ENCODE measurements around the gene EIF1B. TPM values are rescaled to one million over a fixed set of nuclear protein-coding genes. Genes with fewer than 3 reads are reported as not detected.

The EIF1B gene
- total RNA-seq, 1 donor from 2014 or later, result 62.3 TPM

- no peaks in the 10 kb centered on the region for H3K36me3 Mint-ChIP-seq (ENCODE audit: unreplicated experiment)
- no peak overlapping the region for H3K4me3 Mint-ChIP-seq (ENCODE audit: unreplicated experiment)
- H3K27ac Mint-ChIP-seq (ENCODE audit: unreplicated experiment), result no peak overlapping the region
- no peaks in the 10 kb centered on the region for H3K9me3 Mint-ChIP-seq (ENCODE audit: unreplicated experiment)
- no peak for TF ChIP-seq CTCF (IDR thresholded peaks at IDR 0.05)
- DNase-seq (ENCODE audit: extremely low spot score, unreplicated experiment), result no peak
- peaks cover 26% of the 10 kb centered on the region for H3K27me3 Mint-ChIP-seq (ENCODE audit: unreplicated experiment)
- no peaks in the 10 kb centered on the region for H3K4me1 Mint-ChIP-seq (ENCODE audit: unreplicated experiment)
These were observed 15.1 kb downstream of the EIF1B start for GRCh38 chr3:40324621-40325020.

- Mint-ChIP-seq H3K4me3 (ENCODE audit: unreplicated experiment) (no peak overlapping the region), H3K27me3 (ENCODE audit: unreplicated experiment) (peaks cover 26% of the 10 kb centered on the region), H3K36me3 (ENCODE audit: unreplicated experiment) (no peaks in the 10 kb centered on the region), H3K9me3 (ENCODE audit: unreplicated experiment) (no peaks in the 10 kb centered on the region), H3K4me1 (ENCODE audit: unreplicated experiment) (no peaks in the 10 kb centered on the region), H3K27ac (ENCODE audit: unreplicated experiment) (no peak overlapping the region)
- no peak for DNase-seq (ENCODE audit: extremely low spot score, unreplicated experiment)
- no peak for TF ChIP-seq CTCF (IDR thresholded peaks at IDR 0.05)
These were observed 16.0 kb downstream of the EIF1B start for GRCh38 chr3:40325465-40325864.

GRCh38 chr3:40328374-40328773, 18.9 kb downstream of the EIF1B start:
- no peak overlapping the region for H3K27ac Mint-ChIP-seq (ENCODE audit: unreplicated experiment)
- H3K9me3 Mint-ChIP-seq (ENCODE audit: unreplicated experiment), result no peaks in the 10 kb centered on the region
- no peak for DNase-seq (ENCODE audit: extremely low spot score, unreplicated experiment)
- H3K36me3 Mint-ChIP-seq (ENCODE audit: unreplicated experiment), result no peaks in the 10 kb centered on the region
- no peak for TF ChIP-seq CTCF (IDR thresholded peaks at IDR 0.05)
- H3K4me1 Mint-ChIP-seq (ENCODE audit: unreplicated experiment), result no peaks in the 10 kb centered on the region
- no peak overlapping the region for H3K4me3 Mint-ChIP-seq (ENCODE audit: unreplicated experiment)
- peaks cover 23% of the 10 kb centered on the region for H3K27me3 Mint-ChIP-seq (ENCODE audit: unreplicated experiment)

GRCh38 chr3:40329071-40329470, 19.6 kb downstream of the EIF1B start:
- Mint-ChIP-seq H3K36me3 (ENCODE audit: unreplicated experiment) (no peaks in the 10 kb centered on the region), H3K4me3 (ENCODE audit: unreplicated experiment) (no peak overlapping the region), H3K9me3 (ENCODE audit: unreplicated experiment) (no peaks in the 10 kb centered on the region), H3K4me1 (ENCODE audit: unreplicated experiment) (no peaks in the 10 kb centered on the region), H3K27me3 (ENCODE audit: unreplicated experiment) (peaks cover 16% of the 10 kb centered on the region), H3K27ac (ENCODE audit: unreplicated experiment) (no peak overlapping the region)
- TF ChIP-seq CTCF (IDR thresholded peaks at IDR 0.05), result no peak
- DNase-seq (ENCODE audit: extremely low spot score, unreplicated experiment), result no peak

- Mint-ChIP-seq H3K9me3 (ENCODE audit: unreplicated experiment) (no peaks in the 10 kb centered on the region), H3K27ac (ENCODE audit: unreplicated experiment) (no peak overlapping the region), H3K4me3 (ENCODE audit: unreplicated experiment) (no peak overlapping the region), H3K4me1 (ENCODE audit: unreplicated experiment) (no peaks in the 10 kb centered on the region), H3K36me3 (ENCODE audit: unreplicated experiment) (no peaks in the 10 kb centered on the region), H3K27me3 (ENCODE audit: unreplicated experiment) (peaks cover 2% of the 10 kb centered on the region)
- no peak for TF ChIP-seq CTCF (IDR thresholded peaks at IDR 0.05)
- no peak for DNase-seq (ENCODE audit: extremely low spot score, unreplicated experiment)
These were observed 23.2 kb downstream of the EIF1B start for GRCh38 chr3:40332684-40333083.
